GM18909 (cell line): ENCODE measurements around the gene EZR.
"Not testable (repeated sequence)": the region's sequence is repeated elsewhere in the genome, so short reads cannot be mapped to it uniquely, and the experiment has no call there.

Source experiments
- ATAC-seq: cut with Tn5 transposase; IDR thresholded peaks from one replicate; pipeline ENCODE4 v1.9.1; 2021; ENCODE audit warnings: mild to moderate bottlenecking; ENCODE audit not compliant: unreplicated experiment, poor library complexity

Gene EZR

DNA sequence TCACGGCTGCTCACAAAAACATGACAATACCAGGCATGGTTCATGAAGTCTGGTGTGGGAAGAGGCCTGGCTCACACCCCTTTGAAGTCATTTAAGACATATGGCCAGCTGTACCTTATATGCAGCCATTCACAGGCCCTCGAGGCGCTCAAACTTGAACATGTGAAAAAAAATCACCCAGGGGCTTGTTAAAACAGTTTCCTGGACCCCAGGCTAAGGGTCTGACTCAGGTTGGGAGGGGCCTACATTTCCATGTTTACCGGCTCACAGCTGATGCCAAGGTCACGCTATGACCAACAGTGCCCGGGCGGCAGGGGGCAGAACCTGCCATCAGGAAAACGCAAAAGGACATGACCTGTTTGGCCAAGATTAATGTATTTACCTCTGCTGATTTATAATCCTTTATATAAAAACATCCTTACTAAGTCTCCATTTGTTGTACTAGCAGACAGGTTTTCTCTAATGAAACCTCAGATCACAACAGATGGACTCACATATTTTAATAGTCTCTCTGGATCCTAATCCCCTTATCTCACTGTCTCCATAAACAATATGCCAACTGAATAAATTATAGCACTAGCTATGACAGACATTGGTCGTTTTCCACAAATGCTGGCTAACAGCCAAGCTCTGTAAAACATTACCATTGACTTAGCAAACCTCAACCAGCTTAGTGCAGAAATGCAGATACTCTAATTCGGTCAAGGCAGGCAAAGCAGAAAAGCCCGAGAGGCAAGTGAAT, 19.9 kb downstream of the EZR start:
- no peak for ATAC-seq

DNA sequence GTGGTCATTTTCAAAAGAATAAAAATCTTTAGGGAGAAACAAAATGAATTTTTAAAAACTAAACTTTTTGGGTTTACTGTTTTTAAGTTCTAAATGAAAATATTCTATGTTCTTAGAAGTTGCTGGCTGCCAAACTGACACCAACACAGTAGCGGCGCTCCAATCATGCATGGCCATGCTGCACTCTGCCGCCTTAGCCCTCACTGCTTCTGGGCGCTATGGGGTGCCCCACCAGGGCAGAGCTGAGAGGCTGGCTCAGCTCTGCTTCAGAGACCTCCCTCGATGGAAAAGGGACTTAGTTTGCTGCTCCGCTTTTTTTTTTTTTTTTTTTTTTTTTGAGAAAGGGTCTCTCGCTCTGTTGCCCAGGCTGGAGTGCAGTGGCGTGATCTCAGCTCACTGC, 20.9 kb downstream of the EZR start:
- ATAC-seq, result no peak

DNA sequence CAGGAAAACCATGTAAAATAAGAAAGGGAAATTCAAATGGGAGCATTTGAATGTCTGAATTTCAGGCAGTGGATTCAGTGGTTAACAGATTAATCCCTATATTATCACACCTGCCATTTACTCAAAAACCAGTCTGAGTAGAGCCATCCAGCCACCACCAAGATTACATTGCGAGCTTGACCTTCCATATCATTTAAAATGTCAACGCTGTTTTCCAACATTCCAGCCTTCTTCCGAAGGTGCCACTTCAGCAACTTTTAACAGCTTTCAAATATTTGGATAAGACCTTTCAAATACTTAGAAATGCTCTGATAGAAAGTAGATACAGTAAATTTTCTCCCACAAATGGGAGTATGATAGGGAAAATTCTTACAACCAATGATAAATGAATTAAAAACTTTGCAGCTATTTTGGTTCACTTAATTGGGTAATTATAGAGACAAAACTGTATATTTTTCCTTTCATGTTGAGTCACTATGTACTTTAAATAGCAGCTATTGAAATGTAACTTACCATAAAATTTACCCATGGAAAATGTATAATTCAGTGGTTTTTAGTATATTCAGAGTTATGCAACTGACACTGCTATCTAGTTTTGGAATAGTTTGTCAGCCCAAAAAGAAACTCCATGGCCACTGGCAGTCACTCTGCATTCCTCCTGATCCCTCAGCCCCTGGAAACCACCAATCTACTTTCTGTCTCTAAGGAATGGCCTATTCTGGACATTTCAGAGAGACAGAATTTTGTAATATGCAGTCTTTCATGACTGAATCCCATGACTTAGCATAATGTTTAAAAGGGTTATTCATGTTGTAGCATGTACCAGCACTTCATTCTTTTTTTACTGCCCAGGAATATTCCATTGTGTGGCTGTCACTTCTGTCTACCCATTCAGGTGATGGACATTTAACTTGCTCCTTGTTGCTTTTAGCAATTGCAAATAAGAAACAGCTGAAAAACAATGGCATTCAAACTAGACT, 21.5 kb downstream of the EZR start:
- ATAC-seq, result no peak

DNA sequence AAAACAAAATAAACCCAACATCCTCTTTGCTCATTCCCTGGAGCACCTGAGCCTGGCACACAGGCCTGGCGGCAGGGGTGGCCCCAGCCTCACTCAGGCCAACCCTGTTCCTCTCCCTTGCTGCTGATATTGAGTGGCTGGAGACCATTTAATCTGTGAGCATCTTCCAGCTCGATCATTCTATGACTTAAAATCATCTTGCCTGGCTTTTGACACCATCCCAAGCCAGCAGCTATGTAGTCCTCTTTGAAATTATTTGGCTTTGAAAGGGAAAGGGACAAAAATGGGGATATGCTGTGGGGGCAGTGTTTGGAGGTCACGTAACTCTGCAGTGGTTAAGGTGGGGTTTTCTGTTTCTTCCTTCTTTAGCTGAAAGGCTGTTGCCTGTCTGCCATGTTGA, 22.8 kb downstream of the EZR start:
- no peak for ATAC-seq

DNA sequence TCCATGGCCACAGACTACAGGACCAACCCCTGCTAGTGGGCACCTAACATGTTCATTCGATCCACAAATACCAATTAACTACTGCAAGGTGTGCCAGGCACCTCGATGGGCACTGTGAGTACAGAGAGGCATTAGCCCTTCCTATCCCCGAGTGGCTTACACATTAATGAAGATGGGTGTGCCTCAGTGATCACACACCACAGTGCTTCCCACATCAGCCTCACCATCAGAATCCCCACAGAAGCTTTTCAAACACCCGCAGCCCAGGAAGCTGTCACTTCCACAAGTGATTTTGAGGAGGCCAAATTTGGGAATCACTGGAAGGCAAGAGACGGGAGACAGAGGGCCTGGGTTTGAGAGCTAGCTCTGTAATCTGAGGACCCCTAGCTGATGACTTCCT, 23.7 kb downstream of the EZR start:
- no peak for ATAC-seq

DNA sequence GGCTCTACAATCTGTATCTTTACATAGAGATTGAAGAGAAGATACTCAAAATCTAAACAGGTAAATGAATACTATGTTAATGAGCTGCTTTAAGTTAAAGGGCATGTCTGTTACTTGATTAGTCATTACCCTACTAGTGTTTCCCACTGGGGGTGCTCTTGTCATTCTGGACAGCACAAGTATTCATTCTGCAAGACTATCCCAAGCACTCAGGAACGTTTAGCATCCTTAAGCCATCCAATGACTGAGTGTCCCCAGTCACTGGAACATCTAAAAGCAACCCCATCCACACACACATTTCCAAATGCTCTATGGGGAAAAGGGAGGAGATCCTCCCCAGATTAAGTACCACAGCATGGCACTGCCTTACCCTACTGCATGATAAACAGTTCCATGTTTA, 25.7 kb downstream of the EZR start:
- peak; percentile 64 for ATAC-seq

DNA sequence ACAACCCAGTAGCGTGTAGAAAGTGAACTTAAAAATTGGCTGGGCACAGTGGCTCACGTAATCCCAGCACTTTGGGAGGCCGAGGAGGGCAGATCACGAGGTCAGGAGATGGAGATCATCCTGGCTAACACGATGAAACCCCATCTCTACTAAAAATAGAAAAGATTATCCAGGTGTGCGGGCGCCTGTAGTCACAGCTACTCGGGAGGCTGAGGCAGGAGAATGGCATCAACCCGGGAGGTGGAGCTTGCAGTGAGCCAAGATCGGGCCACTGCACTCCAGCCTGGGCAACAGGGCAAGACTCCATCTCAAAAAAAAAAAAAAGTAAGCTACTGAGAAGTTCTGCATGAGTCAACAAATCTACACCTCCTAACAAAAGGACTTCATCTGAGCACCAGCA, 26.7 kb downstream of the EZR start:
- not testable (repeated sequence) for ATAC-seq

DNA sequence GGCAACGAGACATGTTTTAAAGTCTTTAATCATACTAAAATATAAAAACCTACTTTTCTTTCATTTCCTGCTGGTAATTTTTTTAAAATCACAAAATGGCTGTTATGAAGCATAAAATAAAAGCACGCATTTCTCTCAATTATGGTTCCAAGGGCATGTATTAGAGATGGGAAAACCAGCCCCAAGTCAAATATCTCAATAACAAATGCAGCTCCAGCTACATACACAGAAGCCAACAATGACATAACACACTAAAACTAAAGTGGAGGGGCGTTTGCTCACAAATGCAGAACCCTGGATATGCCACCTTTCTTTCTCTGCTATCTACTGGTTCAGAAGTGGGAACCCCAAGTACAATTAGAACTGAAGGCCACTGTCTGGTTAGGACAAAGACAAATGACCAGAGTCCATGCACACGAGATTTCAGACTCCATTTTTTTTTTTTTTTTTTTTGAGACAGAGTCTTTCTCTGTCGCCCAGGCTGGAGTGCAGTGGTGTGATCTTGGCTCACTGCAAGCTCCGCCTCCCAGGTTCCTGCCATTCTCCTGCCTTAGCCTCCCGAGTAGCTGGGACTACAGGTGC, 27.8 kb downstream of the EZR start:
- ATAC-seq, result no peak

DNA sequence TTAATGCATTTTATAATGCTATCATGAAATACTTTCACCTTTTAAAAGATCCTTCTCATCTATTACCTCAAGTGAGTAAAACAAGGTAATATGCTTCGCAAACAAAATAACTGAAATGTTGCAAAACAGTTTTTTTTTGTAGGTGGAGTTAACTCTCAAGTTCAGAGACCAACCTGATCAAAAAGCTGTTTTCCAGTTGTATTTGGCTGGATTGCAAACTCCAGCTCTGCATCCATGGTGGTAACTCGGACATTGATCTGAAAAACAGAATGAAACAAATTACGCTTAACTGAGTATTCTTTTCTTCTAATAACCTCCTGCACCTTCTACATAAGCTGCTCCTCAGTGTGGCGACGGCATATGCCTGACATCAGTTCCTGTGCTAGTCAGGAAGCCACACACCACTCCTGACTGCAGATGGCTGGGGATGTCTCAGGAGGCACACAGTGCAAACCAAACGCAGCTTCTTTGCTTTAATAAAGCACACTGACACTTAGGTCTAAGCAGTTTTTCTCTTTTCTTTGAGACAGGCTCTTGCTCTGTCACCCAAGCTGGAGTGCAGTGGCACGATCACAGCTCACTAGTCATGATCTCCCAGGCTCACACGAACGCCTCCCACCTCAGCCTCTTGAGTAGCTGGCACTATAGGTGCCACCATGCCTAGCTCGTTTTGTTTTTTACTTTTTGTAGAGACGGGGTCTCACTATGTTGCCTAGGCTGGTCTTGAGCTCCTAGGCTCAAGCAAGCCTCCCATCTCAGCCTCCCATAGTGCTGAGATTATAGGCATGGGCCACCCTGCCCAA, 29.9 kb downstream of the EZR start:
- peak; percentile 49 for ATAC-seq

DNA sequence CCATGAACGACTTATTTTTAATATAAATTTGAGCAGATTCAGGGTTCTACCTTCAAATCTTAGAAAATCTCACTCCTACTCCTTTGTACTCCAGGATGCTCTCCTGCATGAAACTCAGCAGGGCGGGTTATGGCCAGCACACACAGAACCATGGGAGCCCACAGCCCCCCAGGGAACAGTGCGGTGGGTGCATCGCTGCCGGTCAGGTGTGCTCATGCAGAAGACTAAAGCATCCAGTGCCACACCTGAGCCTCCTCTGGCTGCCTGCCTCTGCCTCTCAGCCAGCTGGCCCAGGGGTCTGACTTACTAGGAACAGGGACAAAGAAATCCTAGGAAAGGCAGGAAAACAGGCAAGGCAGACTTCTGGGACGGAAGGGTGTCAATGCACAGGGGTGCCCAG, 31.8 kb downstream of the EZR start:
- ATAC-seq, result no peak

DNA sequence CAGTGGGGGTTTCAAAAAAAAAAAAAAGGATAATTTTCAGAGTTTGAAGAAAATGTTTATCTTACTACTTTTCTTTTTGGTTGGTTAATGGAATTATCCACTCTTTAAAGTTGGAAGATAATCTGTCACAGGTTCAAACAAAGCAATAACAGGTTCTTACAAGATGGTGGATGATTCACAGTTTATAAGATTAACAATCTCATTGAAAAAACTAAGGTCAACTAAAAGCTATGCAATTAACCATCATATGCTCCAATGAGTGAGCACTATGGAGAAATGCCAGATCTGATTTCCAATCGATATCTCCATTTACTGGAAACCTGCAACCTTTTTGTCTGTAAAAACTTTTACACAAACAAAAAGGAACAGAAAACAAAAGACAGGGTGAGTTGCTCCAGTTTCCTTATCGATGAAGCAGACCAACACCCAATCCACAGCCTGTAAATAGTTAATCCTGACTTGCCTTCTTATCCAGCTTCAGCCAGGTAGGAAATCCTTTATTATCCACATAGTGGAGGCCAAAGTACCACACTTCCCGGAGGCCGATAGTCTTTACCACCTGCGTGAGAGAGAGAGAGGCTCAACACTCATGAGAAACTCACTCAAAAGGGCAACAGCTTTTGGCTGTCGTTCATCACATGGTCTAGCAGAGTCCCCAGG, 32.4 kb downstream of the EZR start:
- no peak for ATAC-seq

DNA sequence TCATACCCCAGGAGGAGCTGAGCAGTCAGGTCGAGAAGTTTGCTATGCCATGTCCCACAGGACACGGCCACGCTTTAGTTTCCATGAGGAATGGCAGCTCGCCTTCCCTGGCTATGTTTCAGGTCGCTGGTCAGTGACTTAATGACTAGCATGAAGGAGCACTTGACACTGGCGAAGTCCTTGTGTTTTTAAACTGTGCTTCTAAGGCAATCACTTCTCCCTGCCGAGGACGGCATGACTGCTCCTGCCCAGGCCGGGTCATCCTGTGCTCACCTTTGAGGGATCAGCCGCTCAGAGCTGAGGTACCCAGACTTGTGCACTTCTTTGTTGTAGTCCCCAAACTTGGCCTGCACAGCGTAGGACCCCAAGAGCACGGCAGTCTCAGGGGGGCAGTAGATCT, 34.1 kb downstream of the EZR start:
- no peak for ATAC-seq

DNA sequence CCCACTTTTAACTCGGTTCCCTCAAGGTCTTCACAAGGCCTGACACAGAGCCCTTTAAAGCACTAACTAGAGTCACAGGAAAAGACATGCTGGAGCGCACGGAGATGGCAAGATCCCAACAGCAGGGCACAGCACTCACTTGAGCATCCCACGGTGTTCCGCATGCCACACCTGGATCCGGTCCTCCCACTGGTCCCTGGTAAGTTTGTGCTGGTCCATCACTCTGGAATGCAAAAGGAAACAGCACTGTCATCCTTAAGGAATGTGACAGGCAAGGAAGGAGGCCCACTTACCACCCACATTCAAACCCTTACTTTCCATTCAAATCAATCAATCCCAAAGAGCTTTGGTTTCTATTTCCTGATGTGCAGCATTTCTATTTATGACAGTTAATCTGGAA, 34.7 kb downstream of the EZR start:
- ATAC-seq, result no peak

DNA sequence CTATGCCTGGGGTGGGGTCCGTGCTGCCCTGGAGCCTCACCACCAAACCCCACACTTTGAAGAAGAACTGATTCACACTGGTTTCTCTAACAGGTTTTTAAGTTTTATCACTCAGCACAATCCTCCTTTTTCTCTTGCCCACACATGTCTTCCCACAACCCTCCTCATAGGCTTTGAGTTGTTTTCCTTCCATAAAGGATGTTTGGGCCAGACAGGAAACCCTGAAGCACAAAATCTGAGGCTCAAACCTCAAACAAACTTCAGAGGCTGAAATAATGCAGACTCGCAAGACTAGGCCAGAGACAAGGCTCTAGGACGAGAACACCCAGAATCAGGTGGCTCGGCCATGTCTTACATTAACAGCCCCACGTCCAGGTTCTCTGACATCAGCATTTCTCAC, 35.3 kb downstream of the EZR start:
- ATAC-seq, result no peak

DNA sequence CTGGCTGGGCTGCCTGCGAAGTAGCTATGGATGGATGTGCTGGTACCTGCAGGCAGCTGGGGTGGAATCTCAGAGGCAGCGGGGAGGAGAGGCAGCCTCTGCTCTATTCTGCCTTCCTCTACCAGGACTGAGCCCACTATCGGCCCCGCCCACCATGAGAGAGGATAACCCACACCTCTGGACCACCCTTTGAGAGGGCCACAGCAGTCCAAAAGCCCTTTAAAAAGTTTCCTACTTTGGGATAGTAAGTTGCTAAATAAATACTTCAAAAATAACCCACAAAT, 36.1 kb downstream of the EZR start:
- no peak for ATAC-seq

DNA sequence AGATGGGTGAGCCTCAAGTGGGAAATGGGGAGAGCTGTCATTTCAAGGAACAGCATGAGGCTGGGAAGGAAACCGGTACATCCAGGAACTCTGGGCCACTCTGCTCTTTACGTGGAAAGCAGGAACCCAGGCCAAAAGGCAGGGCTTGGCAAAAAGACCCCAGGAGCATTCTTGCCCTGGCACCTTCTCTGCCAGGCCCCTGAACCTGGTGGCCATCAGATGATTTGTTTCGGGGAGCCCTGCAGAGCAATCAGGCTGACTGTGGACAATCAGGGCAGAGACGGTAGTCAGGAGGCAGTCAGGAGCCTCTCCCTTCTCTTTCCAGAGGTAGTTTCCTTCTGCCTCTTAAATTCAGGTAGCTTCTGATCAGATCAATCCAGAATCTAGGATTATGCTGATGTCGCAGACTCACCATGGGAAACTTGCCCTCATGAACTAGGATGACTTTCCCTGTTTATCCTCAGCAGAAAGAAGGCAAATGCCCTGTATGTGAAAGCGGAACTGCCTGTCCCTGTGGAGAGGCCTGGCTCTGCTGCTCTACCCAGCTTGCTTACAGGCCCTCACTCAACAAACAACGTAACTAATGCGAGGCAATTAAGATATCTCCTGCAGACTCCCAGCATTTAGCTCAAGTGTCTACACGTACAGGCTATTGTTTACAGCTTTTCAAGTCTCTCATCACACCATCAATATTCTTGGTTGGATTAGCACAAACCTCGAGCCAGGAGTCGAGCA, 36.6 kb downstream of the EZR start:
- no peak for ATAC-seq

DNA sequence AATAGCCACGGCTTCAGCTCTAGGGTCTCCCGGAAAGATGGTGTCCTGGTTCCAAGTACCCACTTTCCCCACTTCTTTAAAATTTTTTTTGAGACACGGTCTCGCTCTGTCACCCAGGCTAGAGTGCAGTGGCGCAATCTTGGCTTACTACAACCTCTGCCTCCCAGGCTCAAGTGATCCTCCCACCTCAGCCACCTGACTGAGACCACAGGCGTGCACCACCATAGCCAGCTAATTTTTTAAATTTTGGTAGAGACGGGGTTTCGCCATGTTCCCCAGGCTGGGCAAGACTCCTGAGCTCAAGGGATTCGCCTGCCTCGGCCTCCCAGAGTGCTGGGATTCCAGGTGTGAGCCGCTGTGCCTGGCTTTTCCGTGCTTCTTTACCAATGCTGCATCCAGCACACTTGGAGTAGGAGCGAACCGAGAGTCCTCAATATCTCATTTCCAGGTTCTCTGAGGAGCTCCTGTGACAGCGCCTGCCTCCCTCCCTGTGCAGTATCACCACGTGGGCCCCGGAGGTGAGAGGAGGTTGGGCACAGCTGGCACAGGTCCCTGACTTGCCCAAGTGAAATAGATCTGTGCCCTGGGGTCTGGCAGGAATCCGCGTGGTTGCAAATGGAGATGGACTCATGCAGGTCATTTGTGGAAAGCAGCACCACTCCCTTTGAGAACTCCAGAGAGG, 37.3 kb downstream of the EZR start:
- ATAC-seq, result no peak

DNA sequence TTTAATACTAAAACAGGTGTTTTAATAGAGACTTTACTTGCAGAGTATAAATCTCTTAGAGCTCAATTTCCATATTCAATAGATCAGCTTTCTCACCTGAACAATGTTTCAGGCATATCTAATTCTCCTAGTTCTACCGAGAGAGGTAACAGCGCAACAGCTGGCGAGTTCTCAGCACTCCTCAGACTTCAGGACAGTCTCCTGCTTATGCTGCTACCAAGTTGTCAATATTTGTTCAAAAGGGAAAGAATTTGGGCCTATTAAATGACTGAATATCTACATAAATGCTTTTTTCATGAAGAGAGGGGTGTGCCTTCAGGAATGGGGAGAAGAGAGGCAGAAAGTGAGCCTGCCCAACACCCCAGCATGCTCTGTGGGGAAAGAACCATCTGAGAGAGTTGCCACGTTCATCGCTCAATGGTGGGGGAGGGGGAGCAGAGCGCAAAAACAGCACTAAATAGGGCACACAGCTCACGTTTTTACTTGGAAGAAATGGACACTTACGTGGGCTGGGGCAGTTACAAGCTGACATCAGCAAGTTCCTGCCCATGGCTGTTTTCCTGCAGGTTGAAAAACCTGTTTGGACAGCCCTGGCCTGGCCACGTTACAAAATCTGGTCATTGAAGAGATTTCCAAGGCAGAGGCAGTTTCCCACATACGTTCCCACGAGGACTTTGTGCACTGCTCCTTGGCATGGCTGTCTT, 38.0 kb downstream of the EZR start:
- ATAC-seq, result no peak
